ENCODE results near the gene NSUN5.
"Not testable (repeated sequence)": the region's sequence is repeated elsewhere in the genome, so short reads cannot be mapped to it uniquely, and the experiment has no call there.

NSUN5 gene

DNA sequence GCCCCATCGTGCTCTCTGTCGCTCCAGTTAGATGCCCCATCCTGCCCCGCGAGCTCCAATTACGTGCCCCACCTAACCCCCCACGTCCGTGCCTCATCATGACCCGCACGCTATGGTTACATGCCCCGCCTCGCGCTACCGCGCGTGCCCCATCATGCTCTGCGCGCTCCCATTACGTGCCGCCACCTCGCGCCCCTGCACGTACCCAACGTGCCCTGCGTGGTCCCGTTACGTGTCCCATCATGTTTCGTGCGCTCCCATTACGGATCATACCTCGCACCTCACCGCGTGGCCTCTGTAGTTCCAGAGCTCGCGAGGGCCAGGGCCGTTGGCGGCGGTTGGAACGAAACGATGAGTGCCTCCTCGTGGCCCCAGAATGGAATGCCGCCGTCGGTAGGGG is 19.3 kb upstream of the NSUN5 start, which contains the start of the genes FKBP6 and TRIM50:
FKBP6 (plus strand) TSS at position 240 of the 400 bp plus-strand sequence. CDS start 268 bp downstream, outside the sequence.
TRIM50 (minus strand) TSS at position 161 of the 400 bp plus-strand sequence. CDS start 3,295 bp downstream, outside the sequence.
- H3K9me3 ChIP-seq (ENCODE audit: control insufficient read depth, insufficient read depth, low read length); H3K27ac ChIP-seq (ENCODE audit: low read length); DNase-seq (ENCODE audit: low read depth, low spot score); H3K4me3 ChIP-seq (ENCODE audit: low read length); H3K27me3 ChIP-seq (ENCODE audit: control insufficient read depth, insufficient read depth, low read length); H3K36me3 ChIP-seq (ENCODE audit: control insufficient read depth, insufficient read depth, low read length); H3K4me1 ChIP-seq (ENCODE audit: control insufficient read depth, insufficient read depth, low read length): not testable (repeated sequence)
- WGBS (ENCODE audit: insufficient coverage, insufficient read length): no CpG with 5 or more reads among the region's 43 CpGs

DNA sequence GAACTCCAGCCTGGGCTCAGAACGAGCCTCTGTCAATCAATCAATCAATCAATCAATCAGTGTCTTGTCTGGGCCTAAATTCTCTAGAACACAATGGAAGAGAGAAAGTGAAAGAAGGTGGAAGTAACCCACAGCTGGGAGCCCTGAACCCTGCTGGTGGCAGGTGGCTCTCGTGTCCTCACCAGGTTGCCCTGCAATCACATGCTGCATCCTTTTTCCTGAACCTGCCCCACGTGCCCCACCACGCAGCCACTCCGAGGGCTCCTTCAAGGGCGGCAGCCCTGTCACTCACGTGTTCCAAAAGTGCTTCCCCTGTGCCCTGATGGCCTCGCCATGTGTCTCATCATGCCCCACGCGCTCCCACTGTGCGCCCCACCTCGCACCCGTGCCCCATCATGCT is 18.8 kb upstream of the NSUN5 start:
- not testable (repeated sequence) for H3K9me3 ChIP-seq (ENCODE audit: control insufficient read depth, insufficient read depth, low read length); DNase-seq (ENCODE audit: low read depth, low spot score)

DNA sequence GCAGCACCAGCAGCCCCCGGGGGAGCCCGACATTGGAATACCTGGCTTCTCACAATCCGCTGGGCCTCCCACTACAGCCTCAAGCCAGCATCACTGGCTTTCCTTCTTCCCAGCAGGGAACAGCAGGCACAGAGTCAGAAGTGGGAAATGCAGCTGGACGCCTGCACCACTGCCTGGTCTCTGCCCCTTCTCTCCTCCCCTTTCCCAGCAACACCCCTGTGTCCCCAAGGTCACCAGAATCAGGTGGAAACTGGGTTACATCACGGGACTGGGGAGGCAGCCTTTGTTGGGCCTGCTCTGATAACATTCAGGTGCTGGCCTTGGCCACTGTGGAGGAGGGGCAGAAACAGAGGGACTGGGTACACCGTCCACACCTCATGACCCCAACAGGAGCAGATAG is 16.8 kb upstream of the NSUN5 start:
- H3K4me3 ChIP-seq (ENCODE audit: low read length); H3K4me1 ChIP-seq (ENCODE audit: control insufficient read depth, insufficient read depth, low read length); H3K36me3 ChIP-seq (ENCODE audit: control insufficient read depth, insufficient read depth, low read length); H3K27ac ChIP-seq (ENCODE audit: low read length); H3K27me3 ChIP-seq (ENCODE audit: control insufficient read depth, insufficient read depth, low read length); DNase-seq (ENCODE audit: low read depth, low spot score); H3K9me3 ChIP-seq (ENCODE audit: control insufficient read depth, insufficient read depth, low read length): not testable (repeated sequence)
- no CpG with 5 or more reads among the region's 6 CpGs for WGBS (ENCODE audit: insufficient coverage, insufficient read length)

More for the DNA sequence above, 18.8 kb upstream of the NSUN5 start:
- no CpG with 5 or more reads among the region's 13 CpGs for WGBS (ENCODE audit: insufficient coverage, insufficient read length)
- not testable (repeated sequence) for H3K4me1 ChIP-seq (ENCODE audit: control insufficient read depth, insufficient read depth, low read length); H3K27ac ChIP-seq (ENCODE audit: low read length); H3K4me3 ChIP-seq (ENCODE audit: low read length); H3K36me3 ChIP-seq (ENCODE audit: control insufficient read depth, insufficient read depth, low read length); H3K27me3 ChIP-seq (ENCODE audit: control insufficient read depth, insufficient read depth, low read length)

DNA sequence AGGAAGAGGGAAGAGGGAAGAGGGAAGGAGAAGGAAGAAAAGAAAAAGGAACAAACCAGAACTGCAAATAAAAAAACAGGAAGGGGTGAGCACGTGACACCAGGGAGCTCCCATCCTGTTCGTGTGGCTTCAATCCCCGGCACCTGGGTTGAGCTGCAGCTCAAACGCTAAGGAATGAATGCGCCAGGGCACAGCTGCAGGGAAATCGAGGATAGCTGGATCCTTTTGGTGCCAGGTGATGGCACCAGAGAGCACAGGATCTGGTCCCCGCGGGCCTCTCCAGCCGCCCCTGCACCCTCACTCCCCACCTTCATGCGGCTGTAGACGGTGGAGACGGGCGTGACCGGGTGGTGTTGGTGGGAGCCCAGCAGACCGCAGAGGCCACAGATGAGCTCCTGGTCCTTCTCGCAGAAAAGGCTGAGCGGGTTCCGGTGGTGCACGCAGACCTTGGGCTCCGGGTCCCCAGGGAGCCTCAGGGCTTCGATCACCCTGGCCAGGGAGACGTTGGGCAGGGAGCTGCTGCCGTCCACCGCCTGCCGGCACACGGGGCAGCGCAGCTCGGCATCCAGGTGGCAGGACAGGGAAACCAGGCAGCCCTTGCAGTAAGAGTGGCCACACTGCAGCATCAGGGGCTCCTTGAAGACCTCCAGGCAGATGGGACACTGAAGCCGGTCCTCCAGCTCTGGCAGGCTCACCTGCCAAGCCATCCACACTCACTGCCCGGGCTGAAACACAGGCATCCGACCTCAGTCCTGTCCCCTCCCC is 15.6 kb upstream of the NSUN5 start:
- H3K36me3 ChIP-seq (ENCODE audit: control insufficient read depth, insufficient read depth, low read length); H3K4me1 ChIP-seq (ENCODE audit: control insufficient read depth, insufficient read depth, low read length); H3K4me3 ChIP-seq (ENCODE audit: low read length); H3K27me3 ChIP-seq (ENCODE audit: control insufficient read depth, insufficient read depth, low read length); H3K9me3 ChIP-seq (ENCODE audit: control insufficient read depth, insufficient read depth, low read length); H3K27ac ChIP-seq (ENCODE audit: low read length): not testable (repeated sequence)
- WGBS (ENCODE audit: insufficient coverage, insufficient read length): no CpG with 5 or more reads among the region's 31 CpGs
- peak; percentile 81 for DNase-seq (ENCODE audit: low read depth, low spot score)

DNA sequence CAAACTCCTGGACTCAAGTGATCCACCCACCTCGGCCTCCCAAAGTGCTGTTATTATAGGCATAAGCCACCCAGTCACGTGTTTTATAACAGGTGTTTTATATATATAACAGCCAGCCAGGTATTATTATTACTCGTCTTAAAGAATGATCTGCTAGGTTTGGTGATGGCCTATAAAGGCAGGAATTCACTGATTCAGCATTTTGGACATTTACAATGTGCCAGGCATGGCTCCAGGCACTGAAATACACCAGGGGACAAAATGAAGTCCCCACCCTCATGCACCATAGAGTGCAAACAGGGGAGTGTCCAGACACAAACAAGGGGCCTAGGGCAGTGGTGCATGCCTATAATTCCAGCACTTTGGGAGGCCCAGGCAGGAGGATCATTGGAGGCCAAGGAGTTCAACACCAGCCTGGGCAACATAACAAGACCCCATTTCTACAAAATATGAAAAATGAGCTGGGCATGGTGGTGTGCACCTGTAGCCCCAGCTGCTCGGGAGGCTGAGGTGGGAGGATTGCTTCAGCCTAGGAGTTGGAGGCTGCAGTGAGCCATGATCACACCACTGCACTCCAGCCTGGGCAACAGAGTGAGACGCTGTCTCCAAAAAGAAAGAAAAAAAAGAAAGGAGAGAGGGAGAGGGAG is 14.9 kb upstream of the NSUN5 start:
- H3K4me1 ChIP-seq (ENCODE audit: control insufficient read depth, insufficient read depth, low read length); H3K9me3 ChIP-seq (ENCODE audit: control insufficient read depth, insufficient read depth, low read length); DNase-seq (ENCODE audit: low read depth, low spot score); H3K27ac ChIP-seq (ENCODE audit: low read length); H3K4me3 ChIP-seq (ENCODE audit: low read length); H3K36me3 ChIP-seq (ENCODE audit: control insufficient read depth, insufficient read depth, low read length); H3K27me3 ChIP-seq (ENCODE audit: control insufficient read depth, insufficient read depth, low read length): not testable (repeated sequence)
- WGBS (ENCODE audit: insufficient coverage, insufficient read length): no CpG with 5 or more reads among the region's 5 CpGs

DNA sequence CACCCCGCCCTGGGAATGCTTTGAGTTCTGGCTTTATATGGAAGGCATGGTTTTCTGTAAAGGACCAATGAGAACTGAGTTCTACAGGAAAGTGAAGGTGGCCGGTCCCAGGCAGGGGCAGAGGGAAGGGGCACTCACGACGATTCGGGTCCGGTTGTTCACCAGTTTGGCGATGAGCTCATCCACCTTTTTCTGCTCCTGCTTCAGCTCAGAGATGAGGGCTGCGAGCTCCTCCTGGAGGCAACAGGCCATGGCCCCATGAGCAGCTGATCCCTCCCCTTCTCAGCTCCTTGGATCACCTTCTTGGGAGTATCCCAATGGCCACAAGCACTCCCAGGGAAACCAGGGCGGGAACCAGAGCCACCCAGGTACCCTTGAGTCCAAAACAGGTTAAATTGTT is 11.4 kb upstream of the NSUN5 start:
- H3K27ac ChIP-seq (ENCODE audit: low read length); H3K27me3 ChIP-seq (ENCODE audit: control insufficient read depth, insufficient read depth, low read length); H3K4me1 ChIP-seq (ENCODE audit: control insufficient read depth, insufficient read depth, low read length); DNase-seq (ENCODE audit: low read depth, low spot score); H3K9me3 ChIP-seq (ENCODE audit: control insufficient read depth, insufficient read depth, low read length); H3K36me3 ChIP-seq (ENCODE audit: control insufficient read depth, insufficient read depth, low read length); H3K4me3 ChIP-seq (ENCODE audit: low read length): not testable (repeated sequence)
- WGBS (ENCODE audit: insufficient coverage, insufficient read length): no CpG with 5 or more reads among the region's 9 CpGs

DNA sequence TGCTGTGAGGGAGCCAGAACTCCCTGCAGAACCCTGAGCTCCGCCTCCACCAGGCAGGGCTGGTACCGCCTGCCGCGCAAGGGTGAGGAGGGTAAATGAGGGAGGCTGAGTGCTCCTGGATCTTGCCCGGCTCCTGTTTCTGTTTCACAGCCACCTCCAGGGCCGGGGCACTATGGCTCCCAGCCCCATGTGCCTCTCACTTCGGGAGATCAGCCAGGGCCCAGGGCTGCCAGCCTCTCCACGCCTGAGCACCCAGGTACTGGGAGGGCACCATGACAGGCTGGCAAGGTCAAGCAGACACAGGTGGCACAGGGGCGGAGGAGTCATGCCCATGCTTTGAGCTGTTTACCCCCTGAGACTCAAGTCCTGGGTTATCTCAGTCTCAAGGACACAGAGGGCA is 10.9 kb upstream of the NSUN5 start:
- H3K4me3 ChIP-seq (ENCODE audit: low read length); H3K9me3 ChIP-seq (ENCODE audit: control insufficient read depth, insufficient read depth, low read length); H3K36me3 ChIP-seq (ENCODE audit: control insufficient read depth, insufficient read depth, low read length); H3K27me3 ChIP-seq (ENCODE audit: control insufficient read depth, insufficient read depth, low read length); H3K4me1 ChIP-seq (ENCODE audit: control insufficient read depth, insufficient read depth, low read length); H3K27ac ChIP-seq (ENCODE audit: low read length); DNase-seq (ENCODE audit: low read depth, low spot score): not testable (repeated sequence)
- no CpG with 5 or more reads among the region's 9 CpGs for WGBS (ENCODE audit: insufficient coverage, insufficient read length)

DNA sequence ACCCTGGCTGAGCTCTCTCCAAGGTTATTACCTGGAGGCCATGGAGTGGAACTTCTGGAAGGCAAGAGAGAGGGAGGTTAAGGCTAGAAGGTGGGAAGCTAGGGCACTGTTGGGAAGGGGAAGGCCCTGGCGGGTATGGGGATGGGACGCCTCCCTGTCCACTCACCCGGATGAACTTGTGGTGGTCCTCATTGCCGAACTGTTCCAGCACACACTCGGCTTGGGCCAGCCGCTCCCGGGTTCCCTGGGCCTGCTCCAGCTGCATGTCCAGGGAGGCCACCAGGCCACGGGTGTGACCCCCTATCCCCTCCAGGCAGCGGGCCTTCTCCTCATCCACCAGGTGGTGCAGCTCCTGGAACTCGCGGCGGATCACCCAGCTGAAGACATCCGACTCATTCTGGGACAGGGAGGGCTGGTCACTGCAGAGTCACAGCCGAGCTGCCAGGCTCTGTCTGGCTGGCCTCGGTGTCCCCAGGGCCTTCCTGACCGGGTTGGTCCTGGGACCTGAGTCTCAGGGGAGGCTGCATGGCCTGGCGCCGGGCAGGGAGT is 10.1 kb upstream of the NSUN5 start:
- not testable (repeated sequence) for H3K27me3 ChIP-seq (ENCODE audit: control insufficient read depth, insufficient read depth, low read length); H3K4me1 ChIP-seq (ENCODE audit: control insufficient read depth, insufficient read depth, low read length); DNase-seq (ENCODE audit: low read depth, low spot score); H3K4me3 ChIP-seq (ENCODE audit: low read length); H3K9me3 ChIP-seq (ENCODE audit: control insufficient read depth, insufficient read depth, low read length); H3K36me3 ChIP-seq (ENCODE audit: control insufficient read depth, insufficient read depth, low read length); H3K27ac ChIP-seq (ENCODE audit: low read length)
- no CpG with 5 or more reads among the region's 18 CpGs for WGBS (ENCODE audit: insufficient coverage, insufficient read length)

DNA sequence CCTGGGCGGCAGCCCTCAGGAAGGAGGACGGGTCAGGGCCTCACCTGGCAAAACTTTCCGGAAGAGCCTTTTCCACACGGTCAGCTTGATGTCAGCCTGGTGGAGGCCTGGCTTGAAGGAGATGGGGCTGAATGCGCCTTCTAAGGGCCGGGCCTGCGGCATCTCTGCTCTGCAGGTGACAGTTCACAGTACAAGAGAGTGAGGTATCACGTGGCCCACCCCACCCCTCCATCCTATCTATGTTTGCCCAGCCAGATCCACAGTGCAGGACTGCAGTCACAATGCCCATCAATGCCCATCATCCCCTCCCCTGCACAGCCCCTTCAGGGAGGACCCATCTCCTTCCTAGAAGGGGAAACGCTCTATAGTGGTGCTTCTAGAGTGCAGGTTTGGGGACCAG is 7.9 kb upstream of the NSUN5 start:
- Histone ChIP-seq H3K27me3 (ENCODE audit: control insufficient read depth, insufficient read depth, low read length) (no peaks in the 10 kb centered on the region), H3K36me3 (ENCODE audit: control insufficient read depth, insufficient read depth, low read length) (no peaks in the 10 kb centered on the region), H3K27ac (ENCODE audit: low read length) (no peak overlapping the region), H3K9me3 (ENCODE audit: control insufficient read depth, insufficient read depth, low read length) (no peaks in the 10 kb centered on the region), H3K4me3 (ENCODE audit: low read length) (no peak overlapping the region), H3K4me1 (ENCODE audit: control insufficient read depth, insufficient read depth, low read length) (no peaks in the 10 kb centered on the region)
- DNase-seq (ENCODE audit: low read depth, low spot score): no peak
- no CpG with 5 or more reads among the region's 9 CpGs for whole genome bisulfite sequencing (ENCODE audit: insufficient coverage, insufficient read length)

DNA sequence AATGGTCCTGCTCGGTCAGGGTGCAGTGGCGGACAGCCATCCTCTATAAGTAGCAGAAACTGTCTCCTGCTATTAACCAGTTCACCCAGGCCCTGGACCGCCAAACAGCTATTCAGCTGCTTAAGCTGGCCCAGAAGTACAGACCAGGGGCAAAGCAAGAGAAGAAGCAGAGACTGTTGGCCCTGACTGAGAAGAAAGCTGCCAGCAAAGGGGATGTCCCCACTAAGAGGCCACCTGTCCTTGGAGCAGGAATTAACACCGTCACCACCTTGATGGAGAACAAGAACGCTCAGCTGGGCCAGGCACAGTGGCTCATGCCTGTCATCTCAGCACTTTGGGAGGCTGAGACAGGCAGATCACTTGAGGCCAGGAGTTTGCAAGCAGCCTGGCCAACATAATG is 5.6 kb upstream of the NSUN5 start:
- H3K9me3 ChIP-seq (ENCODE audit: control insufficient read depth, insufficient read depth, low read length): no peaks in the 10 kb centered on the region
- no peaks in the 10 kb centered on the region for H3K36me3 ChIP-seq (ENCODE audit: control insufficient read depth, insufficient read depth, low read length)
- no peak for DNase-seq (ENCODE audit: low read depth, low spot score)
- H3K4me3 ChIP-seq (ENCODE audit: low read length): no peak overlapping the region
- WGBS (ENCODE audit: insufficient coverage, insufficient read length): no CpG with 5 or more reads among the region's 5 CpGs
- H3K27ac ChIP-seq (ENCODE audit: low read length): no peak overlapping the region
- no peaks in the 10 kb centered on the region for H3K27me3 ChIP-seq (ENCODE audit: control insufficient read depth, insufficient read depth, low read length)
- no peaks in the 10 kb centered on the region for H3K4me1 ChIP-seq (ENCODE audit: control insufficient read depth, insufficient read depth, low read length)
